Mammary epithelial cell (primary cell): ENCODE results near the gene POU5F2.

ENCODE experiments used
- EZH2 ChIP-seq: IDR thresholded peaks from 2 replicates; pipeline ENCODE4 v1.6.1; 2012; ENCODE audit warnings: low read length, inconsistent platforms, borderline replicate concordance
- TF ChIP-seq, protein P1 (sequence below), 2 donors: IDR thresholded peaks in 1 of 2; conservative IDR thresholded peaks in 1 of 2; 2 replicates each; pipeline ENCODE4 v1.5.1; 2011 to 2012; ENCODE audit warnings: inconsistent platforms in 2 of 2, low read length in 2 of 2, mild to moderate bottlenecking in 2 of 2, control low read depth in 1 of 2, low read depth in 1 of 2; ENCODE audit not compliant: insufficient read depth in 1 of 2; ENCODE audit errors: extremely low read depth in 1 of 2

DNA sequence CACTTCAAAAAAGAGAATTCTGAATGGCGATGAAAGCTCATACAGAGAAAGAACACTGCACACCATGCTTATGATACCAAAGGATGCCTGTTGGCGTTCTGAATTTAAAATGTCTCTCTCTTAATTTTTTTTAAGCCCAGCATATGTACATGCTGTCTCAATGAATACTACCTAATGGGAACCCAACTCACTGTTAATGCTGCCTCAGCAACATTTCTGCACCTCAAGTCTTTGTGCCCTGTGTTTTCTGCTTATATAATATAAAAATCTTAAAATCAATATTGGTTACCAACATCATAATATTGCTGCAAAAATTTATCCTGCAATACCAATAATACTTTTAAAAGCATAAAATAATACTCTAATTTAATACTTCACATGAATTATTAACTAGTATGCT lies 44.1 kb upstream of the POU5F2 start:
- TF ChIP-seq, protein P1, sequence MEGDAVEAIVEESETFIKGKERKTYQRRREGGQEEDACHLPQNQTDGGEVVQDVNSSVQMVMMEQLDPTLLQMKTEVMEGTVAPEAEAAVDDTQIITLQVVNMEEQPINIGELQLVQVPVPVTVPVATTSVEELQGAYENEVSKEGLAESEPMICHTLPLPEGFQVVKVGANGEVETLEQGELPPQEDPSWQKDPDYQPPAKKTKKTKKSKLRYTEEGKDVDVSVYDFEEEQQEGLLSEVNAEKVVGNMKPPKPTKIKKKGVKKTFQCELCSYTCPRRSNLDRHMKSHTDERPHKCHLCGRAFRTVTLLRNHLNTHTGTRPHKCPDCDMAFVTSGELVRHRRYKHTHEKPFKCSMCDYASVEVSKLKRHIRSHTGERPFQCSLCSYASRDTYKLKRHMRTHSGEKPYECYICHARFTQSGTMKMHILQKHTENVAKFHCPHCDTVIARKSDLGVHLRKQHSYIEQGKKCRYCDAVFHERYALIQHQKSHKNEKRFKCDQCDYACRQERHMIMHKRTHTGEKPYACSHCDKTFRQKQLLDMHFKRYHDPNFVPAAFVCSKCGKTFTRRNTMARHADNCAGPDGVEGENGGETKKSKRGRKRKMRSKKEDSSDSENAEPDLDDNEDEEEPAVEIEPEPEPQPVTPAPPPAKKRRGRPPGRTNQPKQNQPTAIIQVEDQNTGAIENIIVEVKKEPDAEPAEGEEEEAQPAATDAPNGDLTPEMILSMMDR (conservative IDR thresholded peaks at IDR 0.05 in 1 of 2, IDR thresholded peaks at IDR 0.05 in 1 of 2; ENCODE audit: extremely low read depth in 1 of 2, insufficient read depth in 1 of 2, low read depth in 1 of 2, low read length in 2 of 2) = no peak
- no peak for TF ChIP-seq EZH2
